Endothelial cell of umbilical vein (primary cell): ENCODE measurements around the gene POLE. TPM values are rescaled to one million over a fixed set of nuclear protein-coding genes. Genes with fewer than 3 reads are reported as not detected.

ENCODE experiments used
- Bru-seq: library from RNA; stranded (reverse); fragments of 400-500 nt; gene quantifications from one replicate; lab custom pipeline; 2021; lab: Mats Ljungman, UMichigan
- BruChase-seq, 2 experiments: library from RNA; stranded (reverse); fragments of 400-500 nt; gene quantifications; one replicate each; lab custom pipeline; 2021; lab: Mats Ljungman, UMichigan
- BruUV-seq: library from RNA; stranded (reverse); fragments of 400-500 nt; replicated peaks from 2 replicates; lab custom pipeline; 2021; lab: Mats Ljungman, UMichigan
- CTCF ChIA-PET: fragments of 300-600, 350-600 bp; sonication (Branson Sonifier 250); formaldehyde crosslinking; loops from one replicate; lab custom pipeline; 2021; ENCODE audit warnings: antibody characterized with exemption, inconsistent platforms; lab: Charles Lee
- POLR2A ChIA-PET: fragments of 300-600, 350-600 bp; sonication (Branson Sonifier 250); formaldehyde crosslinking; loops from one replicate; lab custom pipeline; 2021; ENCODE audit warnings: antibody characterized with exemption, inconsistent platforms; lab: Charles Lee
- DNase-seq: peaks from one replicate; pipeline ENCODE4 v3.0.0-alpha.2; 2011; ENCODE audit warnings: low read depth, low spot score
- FAIRE-seq: peaks from 2 replicates; lab custom pipeline; 2011; peaks lifted over from hg19 to GRCh38; lab: Jason Lieb, UNC
- H2AFZ ChIP-seq: 2 replicates; pipeline ENCODE4 v1.6.0; 2012; ENCODE audit warnings: low read depth, low read length, control low read depth, inconsistent platforms
- H3K27ac ChIP-seq: 2 replicates; pipeline ENCODE4 v1.5.1; 2011; ENCODE audit warnings: low read depth, mild to moderate bottlenecking, control low read depth, low read length, moderate library complexity; ENCODE audit not compliant: insufficient read depth
- H3K27me3 ChIP-seq, 2 experiments: 2 replicates each; pipeline versions ENCODE4 v1.6.0 to v1.6.1; 2011; ENCODE audit warnings: low read length in 2 of 2, mixed read lengths in 1 of 2; ENCODE audit not compliant: control insufficient read depth in 2 of 2, insufficient read depth in 2 of 2
- H3K36me3 ChIP-seq, 2 experiments: 2 replicates in 1 of 2; 3 replicates in 1 of 2; pipeline ENCODE4 v1.5.1; 2011; ENCODE audit warnings: low read length in 2 of 2, mild to moderate bottlenecking in 1 of 2, moderate library complexity in 1 of 2; ENCODE audit not compliant: control insufficient read depth in 2 of 2, insufficient read depth in 2 of 2; ENCODE audit errors: extremely low read depth in 1 of 2
- H3K4me1 ChIP-seq: 3 replicates; pipeline ENCODE4 v1.5.1; 2011; ENCODE audit warnings: mild to moderate bottlenecking, low read length; ENCODE audit not compliant: control insufficient read depth, insufficient read depth; ENCODE audit errors: extremely low read depth
- H3K4me2 ChIP-seq: 2 replicates; pipeline ENCODE4 v1.6.1; 2011; ENCODE audit warnings: low read length, control low read depth, mixed read lengths; ENCODE audit not compliant: insufficient read depth
- H3K4me3 ChIP-seq, 3 experiments: fragments of 200-600 bp in 1 of 3; sonication (generic), shearing (Covaris generic) in 1 of 3; replicated peaks in 1 of 3; 2 replicates each; pipeline ENCODE4 v1.5.1; 2011 to 2016; ENCODE audit warnings: control low read depth in 3 of 3, low read length in 3 of 3, mild to moderate bottlenecking in 2 of 3, inconsistent platforms in 1 of 3, low read depth in 1 of 3, moderate library complexity in 1 of 3; ENCODE audit not compliant: insufficient read depth in 1 of 3
- H3K79me2 ChIP-seq: 2 replicates; pipeline ENCODE4 v1.6.0; 2012; ENCODE audit warnings: low read length, inconsistent platforms; ENCODE audit not compliant: control insufficient read depth, insufficient read depth
- H3K9ac ChIP-seq: replicated peaks from 2 replicates; pipeline ENCODE3; 2011; ENCODE audit warnings: low read length, control low read depth; ENCODE audit not compliant: insufficient read depth; ENCODE audit errors: extremely low read depth
- H3K9me1 ChIP-seq: replicated peaks from 3 replicates; pipeline ENCODE4 v1.6.0; 2011; ENCODE audit warnings: mild to moderate bottlenecking, low read length; ENCODE audit not compliant: control insufficient read depth, insufficient read depth; ENCODE audit errors: extremely low read depth
- H3K9me3 ChIP-seq: replicated peaks from 2 replicates; pipeline ENCODE4 v1.5.1; 2012; ENCODE audit warnings: low read length, inconsistent platforms; ENCODE audit not compliant: control insufficient read depth, insufficient read depth
- H4K20me1 ChIP-seq: replicated peaks from 2 replicates; pipeline ENCODE3; 2011; ENCODE audit warnings: mild to moderate bottlenecking, low read length; ENCODE audit not compliant: control insufficient read depth, insufficient read depth; ENCODE audit errors: extremely low read depth
- CTCF ChIP-seq, 2 donors: IDR thresholded peaks; 1 replicate in 1 of 2; 2 replicates in 1 of 2; pipeline ENCODE4 v1.5.1; 2011; ENCODE audit warnings: low read length in 2 of 2, mild to moderate bottlenecking in 2 of 2, moderate library complexity in 2 of 2, control low read depth in 1 of 2, inconsistent platforms in 1 of 2, low read depth in 1 of 2; ENCODE audit not compliant: insufficient read depth in 1 of 2; ENCODE audit errors: extremely low read depth in 1 of 2
- FOS ChIP-seq: IDR thresholded peaks from 2 replicates; pipeline ENCODE4 v1.6.1; 2011; ENCODE audit warnings: mild to moderate bottlenecking, low read length, moderate library complexity, borderline replicate concordance; ENCODE audit not compliant: insufficient read depth
- GATA2 ChIP-seq: IDR thresholded peaks from 2 replicates; pipeline ENCODE4 v1.7.0; 2011; ENCODE audit warnings: low read depth, mild to moderate bottlenecking, moderate library complexity, mixed read lengths, low read length; ENCODE audit not compliant: insufficient read length, insufficient read depth
- MAX ChIP-seq: IDR thresholded peaks from 2 replicates; pipeline ENCODE4 v1.6.1; 2011; ENCODE audit not compliant: insufficient read depth, insufficient read length
- MYC ChIP-seq: IDR thresholded peaks from one replicate; pipeline ENCODE4 v1.6.1; 2011; ENCODE audit warnings: mild to moderate bottlenecking, low read depth, low read length
- POLR2A ChIP-seq: IDR thresholded peaks from 2 replicates; pipeline ENCODE4 v1.6.1; 2012; ENCODE audit warnings: low read depth, mild to moderate bottlenecking, control low read depth, low read length
- POLR2AphosphoS5 ChIP-seq: IDR thresholded peaks from 2 replicates; pipeline ENCODE4 v1.6.1; 2012; ENCODE audit warnings: low read depth, mild to moderate bottlenecking, control low read depth, low read length, moderate library complexity; ENCODE audit not compliant: insufficient read depth
- dilution Hi-C: fragments of 300-500 bp; cut with MboI; formaldehyde crosslinking; loops from one replicate; pipeline ENCODE4 v1.15.0; 2019; ENCODE audit warnings: low sequenced_read_pairs; ENCODE audit not compliant: extremely low pct_ligation_motif_present
- intact Hi-C: fragments of 100-400 bp; cut with micrococcal nuclease; formaldehyde crosslinking; loops from one replicate; pipeline ENCODE4 v1.10.0; 2022
- long read RNA-seq: library from polyadenylated mRNA; stranded (forward); transcript quantifications from one replicate; pipeline ENCODE4 v2.0.0, GENCODE V29; 2021
- polyA minus RNA-seq, 3 experiments: library from RNA; depleted of rRNA, polyadenylated mRNA; stranded (reverse); fragments of >200 nt; gene quantifications; 1 replicate in 1 of 3; 2 replicates in 2 of 3; pipeline ENCODE4 v1.2.3, GENCODE V29; 2011
- polyA plus RNA-seq, 4 experiments: library from polyadenylated mRNA; depleted of rRNA in 3 of 4; stranded (reverse) in 3 of 4; unstranded in 1 of 4; fragments of >200 nt; gene quantifications; 2 replicates each; pipeline versions ENCODE4 v1.2.1 to v1.2.3, GENCODE V29; 2011 to 2012; ENCODE audit warnings: missing spikeins in 1 of 4
- total RNA-seq: library from RNA; stranded (reverse); gene quantifications from 2 replicates; pipeline ENCODE4 v1.2.3, GENCODE V29; 2021

POLE gene
- total RNA-seq (73.7 and 82.7 TPM in 2 replicates), polyA plus RNA-seq (22.9 and 27.5 TPM in 2 replicates), polyA minus RNA-seq (74.4 and 100 TPM in 2 replicates), Bru-seq, nascent RNA (percentile 67 among the genes with signal in this experiment), BruChase-seq, experiment 1, labeled RNA remaining after a 6-hour chase (percentile 79 among the genes with signal in this experiment), BruChase-seq, experiment 2, labeled RNA remaining after a 2-hour chase (percentile 75 among the genes with signal in this experiment)
- polyA plus RNA-seq (2011; cell fraction: cytosol; rRNA removed): 18.0 and 19.2 TPM in 2 replicates
- polyA plus RNA-seq (2011; cell fraction: nucleus; rRNA removed): 231 and 237 TPM in 2 replicates
- 21.6 and 30.3 TPM in 2 replicates for polyA plus RNA-seq (2012)
- polyA minus RNA-seq (2011; cell fraction: cytosol; rRNA and poly(A)+ RNA removed): 61.0 TPM
- 130 and 135 TPM in 2 replicates for polyA minus RNA-seq (2011; cell fraction: nucleus; rRNA and poly(A)+ RNA removed)
- long read RNA-seq, full-length matches to known transcripts: 13 of 40 reads
- long read RNA-seq, partial matches to known transcripts: 17 of 40 reads
- long read RNA-seq, other reads (novel, unspliced or antisense): 10 of 40 reads

DNA sequence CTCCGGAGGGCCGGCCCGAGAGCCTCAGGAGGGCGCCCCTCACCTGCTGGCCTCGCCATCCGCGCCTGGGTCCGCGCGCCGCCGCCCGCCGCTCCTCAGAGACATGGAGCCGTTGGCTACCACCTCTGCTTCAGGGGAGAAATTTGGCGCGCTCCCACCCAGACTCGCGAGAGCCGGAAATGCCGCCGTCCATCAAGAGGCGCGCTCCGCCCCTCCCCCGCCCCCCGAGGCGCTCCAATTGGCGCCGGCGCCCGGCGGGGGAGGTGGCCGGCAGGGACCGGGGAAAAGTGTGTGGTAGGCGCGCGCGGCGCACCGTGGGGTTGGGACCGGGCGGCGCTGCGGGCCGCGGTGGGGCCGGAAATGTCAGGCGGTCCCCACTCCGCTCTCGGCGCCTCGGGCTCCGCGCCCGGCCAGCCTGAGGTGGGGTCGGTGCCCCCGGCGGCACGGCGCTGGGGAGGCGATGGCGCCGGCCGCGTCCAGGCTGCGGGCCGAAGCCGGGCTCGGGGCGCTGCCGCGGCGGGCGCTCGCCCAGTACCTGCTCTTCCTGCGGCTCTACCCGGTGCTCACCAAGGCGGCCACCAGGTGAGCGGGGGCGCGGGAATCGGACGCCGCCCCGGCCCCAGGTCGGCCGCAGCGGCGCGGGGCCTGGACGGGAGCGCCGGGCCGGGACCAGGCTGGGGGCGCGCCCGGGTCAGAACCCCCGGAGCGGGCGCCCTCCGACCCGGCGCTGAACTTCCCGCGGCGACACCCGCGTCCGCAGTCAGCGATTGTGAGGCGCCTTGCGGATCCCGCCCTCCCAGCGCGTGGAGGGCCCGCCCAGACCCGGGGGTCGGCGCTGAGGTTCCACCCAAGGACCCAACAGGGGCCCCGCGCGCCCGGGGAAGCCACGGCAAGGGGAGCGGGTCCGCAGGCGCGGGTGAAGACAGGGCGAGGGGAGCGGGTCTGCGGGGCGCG, at the start of gene POLE, which contains the start of gene PXMP2:
Gene POLE (minus strand): TSS at position 132 of the 954 bp plus-strand sequence. CDS start 27 bp downstream, at position 105.
Gene PXMP2 (plus strand): TSS at position 377 of the 954 bp plus-strand sequence. CDS start 84 bp downstream, at position 461.
- CTCF ChIA-PET: no interaction called here
- BruUV-seq: no TSS peak
- H3K9ac ChIP-seq: peak within 1 kb of the TSS; percentile 86
- no peaks in the 10 kb centered on the region for H3K27me3 ChIP-seq
- TF ChIP-seq MYC (no peak), MAX (peak; percentile 29), POLR2AphosphoS5 (peak; percentile 70), CTCF (IDR thresholded peaks at IDR 0.05; ENCODE audit: extremely low read depth in 1 of 2, insufficient read depth in 1 of 2, low read depth in 1 of 2, low read length in 2 of 2) (no peak), POLR2A (peak; percentile 70), GATA2 (no peak), FOS (no peak)
- H3K4me3 ChIP-seq: peak within 1 kb of the TSS; percentile 37 to 77 (median 62)
- intact Hi-C loops: loop anchor here (1.0 to 2.0 kb wide), 3 partner anchors 23 to 87 kb away; partner anchors contain the start of genes ANKLE2 and PGAM5
- DNase-seq (peak; percentile 92), FAIRE-seq (peak; percentile 84)
- POLR2A ChIA-PET: interaction anchor here (0.6 kb wide), 1 partner anchor 7 kb away, joined by 4 read pairs; no protein-coding TSS in a partner anchor
- H3K79me2 ChIP-seq: peaks cover 28% of the 10 kb centered on the region
- no peaks in the 10 kb centered on the region for H4K20me1 ChIP-seq
- peak within 1 kb of the TSS; percentile 80 for H2AFZ ChIP-seq
- dilution Hi-C loops: no loop called here
- H3K4me2 ChIP-seq: peak within 1 kb of the TSS; percentile 45
- H3K27ac ChIP-seq: peak within 1 kb of the TSS; percentile 62
- H3K9me1 ChIP-seq: no peaks in the 10 kb centered on the region
- no peaks in the 10 kb centered on the region for H3K36me3 ChIP-seq
- no peaks in the 10 kb centered on the region for H3K4me1 ChIP-seq
- no peaks in the 10 kb centered on the region for H3K9me3 ChIP-seq
